GM18502 (cell line): ENCODE results near the gene EML1.

Experiments used
- ATAC-seq: cut with Tn5 transposase; IDR thresholded peaks from one replicate; pipeline ENCODE4 v1.9.1; 2021; ENCODE audit warnings: mild to moderate bottlenecking; ENCODE audit not compliant: unreplicated experiment, poor library complexity

Gene EML1

GRCh38 chr14:99794151-99794780, 1.1 kb downstream of the EML1 start:
- ATAC-seq = no peak

- no peak for ATAC-seq
These were observed 1.8 kb downstream of the EML1 start for GRCh38 chr14:99795046-99795445.

- no peak for ATAC-seq
These were observed 4.0 kb downstream of the EML1 start for GRCh38 chr14:99797231-99797630.

- no peak for ATAC-seq
These were observed 7.6 kb downstream of the EML1 start for GRCh38 chr14:99800781-99801180.

- no peak for ATAC-seq
These were observed 9.3 kb downstream of the EML1 start for GRCh38 chr14:99802301-99803105.

GRCh38 chr14:99803106-99803775, 10.0 kb downstream of the EML1 start:
- ATAC-seq = no peak

GRCh38 chr14:99803803-99804202, 10.6 kb downstream of the EML1 start:
- ATAC-seq = no peak

- no peak for ATAC-seq
These were observed 12.7 kb downstream of the EML1 start for GRCh38 chr14:99805757-99806439.

- no peak for ATAC-seq
These were observed 13.6 kb downstream of the EML1 start for GRCh38 chr14:99806836-99807235.

- ATAC-seq = no peak
These were observed 14.4 kb downstream of the EML1 start for GRCh38 chr14:99807413-99808153.

GRCh38 chr14:99808154-99808505, 14.9 kb downstream of the EML1 start:
- ATAC-seq = no peak

GRCh38 chr14:99808515-99808914, 15.3 kb downstream of the EML1 start:
- ATAC-seq = no peak

GRCh38 chr14:99809360-99809759, 16.1 kb downstream of the EML1 start:
- no peak for ATAC-seq

GRCh38 chr14:99809859-99810558, 16.8 kb downstream of the EML1 start:
- no peak for ATAC-seq

- ATAC-seq = no peak
These were observed 17.3 kb downstream of the EML1 start for GRCh38 chr14:99810559-99810874.

- ATAC-seq = no peak
These were observed 19.0 kb downstream of the EML1 start for GRCh38 chr14:99812096-99812750.

GRCh38 chr14:99812892-99813291, 19.7 kb downstream of the EML1 start:
- no peak for ATAC-seq

GRCh38 chr14:99815696-99816095, 22.5 kb downstream of the EML1 start:
- no peak for ATAC-seq

- ATAC-seq = no peak
These were observed 23.0 kb downstream of the EML1 start for GRCh38 chr14:99816217-99816616.
